HG03521 (cell line): ENCODE measurements around the gene CADM2.
"Not testable (repeated sequence)": the region's sequence is repeated elsewhere in the genome, so short reads cannot be mapped to it uniquely, and the experiment has no call there.

ENCODE experiments used
- ATAC-seq: cut with Tn5 transposase; IDR thresholded peaks from one replicate; pipeline ENCODE4 v1.9.1; 2021; ENCODE audit warnings: mild to moderate bottlenecking, moderate library complexity; ENCODE audit not compliant: unreplicated experiment

Gene CADM2

DNA sequence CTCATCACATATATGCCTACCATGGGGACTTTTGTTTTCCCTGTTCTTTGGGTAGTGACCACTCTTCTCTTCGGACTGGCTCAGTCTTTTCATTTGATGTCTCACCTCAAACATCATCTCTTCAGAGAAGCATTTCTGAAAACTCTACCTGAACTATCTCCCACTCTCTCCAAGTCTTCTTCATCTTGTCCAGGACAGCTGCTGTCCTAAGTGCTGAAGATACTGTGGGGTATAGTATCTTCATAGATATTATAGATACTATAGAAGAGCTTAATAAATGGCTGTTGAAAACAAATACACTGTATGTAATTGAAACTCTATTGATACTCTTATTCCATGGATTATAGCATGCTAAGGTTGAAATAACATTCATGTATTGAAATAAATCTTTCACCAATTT is 672.3 kb downstream of the CADM2 start:
- ATAC-seq: no peak

DNA sequence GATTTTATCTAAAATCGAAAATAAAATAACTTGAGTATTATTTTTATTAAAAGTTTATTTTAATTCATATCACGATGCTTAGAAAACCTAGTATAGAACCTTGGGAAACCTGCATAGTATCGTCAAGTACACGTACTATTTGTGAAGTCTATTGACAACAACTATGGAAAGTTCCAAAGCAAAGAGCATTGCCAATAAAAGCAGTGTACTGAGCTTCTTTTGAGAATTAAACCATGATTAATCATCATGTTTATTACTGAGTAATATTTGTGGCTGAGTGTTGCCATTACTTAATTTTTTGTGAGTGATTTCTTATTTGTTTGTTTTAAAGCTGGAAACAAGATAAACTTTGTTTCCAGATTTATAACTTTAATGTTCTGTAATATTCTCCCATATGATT is 674.1 kb downstream of the CADM2 start:
- no peak for ATAC-seq

DNA sequence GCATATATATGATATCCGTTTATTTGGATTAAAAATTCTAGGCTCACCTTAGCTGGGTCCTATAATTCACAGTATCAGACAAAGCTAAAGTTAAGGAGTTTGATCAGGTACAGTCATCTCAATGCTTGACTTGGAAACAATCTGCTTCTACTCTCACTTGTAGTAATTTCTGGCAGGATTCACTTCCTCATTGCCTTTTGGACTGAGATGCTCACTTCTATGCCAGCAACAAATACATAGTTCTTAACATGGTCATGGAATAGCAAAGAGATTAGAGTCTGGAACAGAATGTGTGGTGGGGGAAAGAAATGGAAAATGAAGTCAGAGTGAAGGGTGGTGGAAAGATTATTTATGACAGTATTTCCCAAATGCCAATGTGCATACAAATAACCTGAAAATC is 693.6 kb downstream of the CADM2 start:
- ATAC-seq: no peak

DNA sequence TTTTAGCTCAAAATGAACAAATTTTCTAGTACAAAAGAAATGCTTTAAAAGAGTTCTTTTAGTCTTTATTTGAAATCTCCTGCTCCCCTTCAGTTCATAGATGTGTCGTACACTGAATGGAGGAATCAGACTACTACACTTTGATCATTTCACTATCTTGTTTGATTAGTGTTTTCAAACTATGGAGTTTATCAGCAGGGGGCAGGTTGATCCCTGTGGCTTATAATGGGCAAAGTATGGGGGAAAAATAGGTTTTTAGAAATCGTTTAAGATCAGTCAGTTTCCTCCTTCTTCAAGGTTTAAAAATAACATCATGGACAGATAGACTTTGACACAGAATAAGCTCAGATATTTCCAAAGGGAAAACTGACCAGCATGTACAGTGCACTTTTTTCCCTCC is 701.7 kb downstream of the CADM2 start:
- ATAC-seq: no peak

DNA sequence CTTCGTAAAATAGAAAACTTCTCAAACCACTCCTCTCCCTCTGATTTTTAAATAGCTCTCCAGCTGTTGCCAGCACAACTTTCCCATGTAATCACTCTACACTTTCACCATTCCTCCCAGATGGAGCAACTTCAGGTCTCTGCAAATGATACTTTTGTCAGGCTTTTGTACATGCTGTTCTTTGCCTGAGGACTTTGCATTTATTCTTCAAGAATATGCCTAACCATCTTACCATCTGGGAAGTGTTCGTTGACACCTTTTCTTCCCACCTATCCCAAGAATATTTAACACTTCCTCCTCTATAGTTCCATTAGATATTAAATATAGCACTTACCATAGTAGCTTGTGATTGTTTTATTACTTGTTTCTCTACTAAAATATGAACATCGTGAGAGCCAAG is 703.7 kb downstream of the CADM2 start:
- ATAC-seq: no peak

DNA sequence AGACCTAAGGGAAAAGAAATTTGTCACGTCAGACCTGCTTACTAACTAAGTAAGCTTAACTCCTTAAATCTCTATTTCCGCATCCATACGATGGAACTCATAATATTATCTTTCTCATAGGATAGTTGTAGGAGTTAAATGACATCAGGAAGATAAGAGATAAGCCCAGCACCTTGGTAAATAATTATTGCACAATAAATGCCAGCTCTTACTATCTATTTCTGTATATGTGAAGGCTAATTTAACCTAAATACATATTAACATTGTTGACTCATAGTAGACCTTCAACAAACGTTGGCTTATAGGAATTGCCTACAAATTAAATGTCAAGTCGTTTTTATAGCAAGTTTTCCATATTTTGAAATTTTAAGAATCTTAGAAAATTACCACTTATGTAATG is 709.0 kb downstream of the CADM2 start:
- no peak for ATAC-seq

DNA sequence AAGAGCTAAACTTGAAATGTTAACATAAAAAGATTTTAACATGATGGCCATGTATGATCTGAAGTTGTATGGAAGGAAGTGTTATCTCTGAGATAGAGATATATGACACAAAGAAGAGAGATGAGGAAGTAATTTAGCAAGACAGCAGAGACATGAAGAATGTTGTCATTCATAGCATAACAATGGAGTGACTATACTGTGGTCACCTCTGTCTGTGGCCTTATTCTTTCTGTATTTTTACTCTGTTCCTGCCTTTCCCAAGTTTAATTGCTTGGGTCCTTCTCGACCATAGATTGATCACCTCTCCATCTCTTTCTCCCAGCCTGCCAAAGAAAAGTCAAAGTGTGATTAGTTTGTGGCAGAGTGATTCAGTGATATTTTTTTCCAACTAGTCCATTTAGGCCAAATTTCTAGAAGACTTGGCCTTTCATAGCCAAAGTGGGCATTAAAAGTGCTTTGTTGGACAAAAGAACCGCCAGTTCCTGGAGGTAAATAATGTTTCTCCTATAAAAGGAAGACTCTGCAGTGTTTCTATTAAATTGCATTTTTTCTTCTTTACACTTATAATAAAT is 711.9 kb downstream of the CADM2 start:
- ATAC-seq: no peak

DNA sequence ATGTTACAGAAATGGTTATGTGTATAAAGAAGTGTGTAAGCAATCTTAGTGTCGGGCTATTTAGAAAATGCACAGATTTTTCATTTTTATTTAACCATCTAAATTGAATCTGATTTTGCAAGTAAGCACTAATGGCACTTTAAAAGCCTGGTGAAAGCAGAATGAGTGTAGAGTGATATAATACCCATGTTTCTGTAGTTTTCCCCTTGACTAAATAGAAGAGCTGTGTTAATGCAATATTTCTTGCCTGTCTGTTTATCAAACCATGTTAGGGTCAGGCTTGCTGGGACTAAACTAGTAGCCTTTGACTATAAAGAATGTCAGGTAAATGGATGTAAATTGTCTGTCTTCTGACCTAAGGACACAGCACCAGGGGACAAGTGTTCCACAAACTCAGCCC is 714.0 kb downstream of the CADM2 start:
- ATAC-seq: no peak

DNA sequence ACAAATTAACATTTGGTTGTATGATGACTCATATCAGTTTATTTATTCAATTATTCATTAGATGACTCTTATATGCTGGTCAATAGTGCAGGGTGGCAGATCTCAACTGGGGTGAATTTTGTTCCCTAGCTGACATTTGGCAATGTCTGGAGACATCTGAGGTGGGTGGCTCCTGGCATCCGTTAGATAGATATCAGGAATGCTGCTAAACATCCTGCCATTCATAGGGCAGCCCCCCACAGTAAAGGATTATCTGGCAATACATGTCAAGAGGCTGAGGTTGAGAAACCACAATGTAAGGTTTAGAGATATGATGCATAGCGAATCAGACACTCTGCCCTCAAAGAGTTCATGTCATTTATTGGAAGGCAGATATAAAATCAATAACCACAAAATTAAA is 719.9 kb downstream of the CADM2 start:
- no peak for ATAC-seq

DNA sequence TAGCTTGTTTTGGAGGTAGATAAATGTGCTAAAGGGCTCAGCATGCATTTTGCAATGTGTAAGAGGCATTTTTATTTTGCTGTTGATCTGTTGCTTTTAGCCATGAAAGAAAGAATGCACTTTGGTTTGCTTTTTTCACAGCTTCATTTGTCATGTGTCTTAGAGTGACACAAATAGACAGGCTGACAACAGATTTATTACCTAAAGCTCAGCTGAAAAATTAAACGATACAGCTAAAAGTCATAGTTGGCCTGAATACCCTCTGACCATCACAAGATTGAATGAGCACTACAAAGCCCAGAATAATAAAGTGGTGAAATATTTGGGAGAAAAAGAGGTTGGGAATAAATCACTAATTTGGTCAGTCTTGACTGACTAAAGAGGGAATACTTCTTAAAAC is 723.1 kb downstream of the CADM2 start:
- no peak for ATAC-seq

DNA sequence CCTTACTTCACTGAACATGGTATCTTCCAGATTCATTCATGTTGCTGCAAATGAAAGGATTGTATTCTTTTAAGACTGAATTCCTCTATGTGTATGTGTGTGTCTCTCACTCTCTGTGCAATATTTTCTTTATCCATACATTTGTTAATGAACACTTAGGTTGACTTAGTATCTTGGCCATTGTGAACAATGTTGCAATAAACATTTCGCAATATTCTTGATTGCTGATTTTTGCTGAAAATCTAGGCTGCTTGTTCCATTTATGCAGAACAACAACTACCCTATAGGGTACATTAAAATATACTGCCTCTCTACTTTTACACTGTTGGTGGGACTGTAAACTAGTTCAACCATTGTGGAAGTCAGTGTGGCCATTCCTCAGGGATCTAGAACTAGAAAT is 732.4 kb downstream of the CADM2 start:
- no peak for ATAC-seq

DNA sequence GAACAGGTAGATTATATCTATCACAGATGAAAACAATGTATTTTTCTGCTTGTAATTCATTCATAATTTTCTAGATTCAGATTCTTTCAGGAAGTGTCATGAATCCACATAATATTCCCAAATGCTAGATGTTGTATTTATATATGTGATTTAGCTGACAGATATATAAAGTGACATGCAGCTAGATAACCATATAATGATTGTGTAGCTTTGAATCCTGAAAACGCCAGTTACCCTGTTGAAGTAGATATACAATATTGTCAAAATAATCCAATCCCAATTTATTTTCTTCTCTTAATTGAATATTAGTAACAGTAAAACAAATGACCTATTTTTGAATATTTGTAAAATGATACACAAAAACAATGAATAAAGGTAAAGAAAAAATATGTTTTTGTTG is 738.4 kb downstream of the CADM2 start:
- no peak for ATAC-seq

DNA sequence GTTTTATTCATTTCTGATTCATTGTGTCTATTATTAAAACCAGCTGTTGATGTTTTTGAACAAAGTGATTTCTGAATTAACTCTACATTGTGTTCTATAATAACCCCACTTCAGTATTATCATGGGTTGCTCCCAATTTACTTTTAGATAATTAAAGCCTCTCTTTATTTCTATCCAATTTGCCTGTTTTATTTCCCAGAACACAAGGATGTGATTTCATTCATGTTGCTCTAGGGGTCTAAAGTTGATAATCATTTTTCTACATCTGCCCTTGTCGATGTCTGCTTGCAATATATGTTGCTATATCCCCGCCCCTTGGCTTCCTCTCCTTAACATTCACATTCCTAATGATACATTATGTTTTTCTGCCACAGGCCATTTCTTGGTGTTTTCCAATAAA is 747.3 kb downstream of the CADM2 start:
- no peak for ATAC-seq

DNA sequence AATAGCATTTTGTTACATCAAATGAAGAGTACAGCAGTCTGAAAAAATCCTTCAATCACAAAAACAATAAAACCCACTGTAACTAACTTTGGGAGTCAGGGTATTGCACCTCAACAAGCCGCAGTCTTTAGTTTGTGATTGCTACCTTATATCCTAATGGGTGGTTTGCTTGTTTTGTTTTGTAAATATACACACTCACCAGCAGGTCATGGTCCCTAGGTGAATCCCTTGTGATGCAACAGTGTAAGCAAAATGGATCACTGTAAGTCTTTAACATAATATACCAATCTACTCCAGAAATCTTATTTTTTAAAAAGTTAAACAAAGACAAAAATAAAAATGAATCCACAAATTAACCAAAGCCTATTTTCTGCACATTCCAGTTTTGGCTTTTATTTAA is 749.5 kb downstream of the CADM2 start:
- not testable (repeated sequence) for ATAC-seq

DNA sequence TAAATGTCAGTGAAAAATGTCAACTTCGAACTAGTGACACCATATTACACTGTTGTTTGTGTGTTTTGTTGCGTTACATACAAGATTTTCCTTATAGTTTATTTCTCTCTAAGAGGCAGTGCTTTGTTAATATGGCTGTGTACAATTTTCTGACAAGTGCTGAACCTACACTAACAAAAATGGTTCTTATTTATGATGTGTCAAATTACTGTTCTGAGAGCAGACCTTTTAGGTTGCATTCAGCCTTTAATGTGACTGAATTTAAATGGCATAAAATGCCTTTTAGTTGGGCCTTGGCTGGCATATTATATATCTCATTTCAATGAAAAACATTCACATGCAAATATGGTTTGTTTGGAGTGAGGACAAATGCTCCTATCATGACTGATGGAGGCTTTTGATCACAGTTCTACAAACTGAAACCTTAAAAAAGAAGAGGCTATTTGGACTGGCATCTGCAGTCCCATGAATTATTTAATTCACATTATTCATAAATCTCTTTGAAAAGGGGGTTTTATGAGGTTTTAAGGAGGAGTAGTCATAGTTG is 750.6 kb downstream of the CADM2 start:
- ATAC-seq: no peak

DNA sequence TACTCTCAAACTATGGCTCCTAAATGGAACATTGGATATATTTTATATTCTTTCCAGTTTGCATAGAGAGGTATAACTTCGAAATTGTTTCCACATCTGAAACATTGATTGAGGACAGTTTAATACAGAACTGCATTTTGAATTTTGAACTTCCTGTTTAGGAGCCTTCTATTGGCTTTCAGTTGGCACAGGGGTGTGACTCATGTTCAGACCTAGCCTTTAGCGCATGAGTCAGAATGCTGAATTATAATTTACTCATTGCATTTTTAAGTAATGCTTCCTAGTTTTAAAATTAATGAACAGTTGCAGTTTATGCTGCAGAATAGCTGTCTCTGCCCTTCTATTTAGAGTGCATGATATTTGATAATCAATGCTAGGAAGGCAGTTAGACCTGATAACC is 751.7 kb downstream of the CADM2 start:
- ATAC-seq: no peak

DNA sequence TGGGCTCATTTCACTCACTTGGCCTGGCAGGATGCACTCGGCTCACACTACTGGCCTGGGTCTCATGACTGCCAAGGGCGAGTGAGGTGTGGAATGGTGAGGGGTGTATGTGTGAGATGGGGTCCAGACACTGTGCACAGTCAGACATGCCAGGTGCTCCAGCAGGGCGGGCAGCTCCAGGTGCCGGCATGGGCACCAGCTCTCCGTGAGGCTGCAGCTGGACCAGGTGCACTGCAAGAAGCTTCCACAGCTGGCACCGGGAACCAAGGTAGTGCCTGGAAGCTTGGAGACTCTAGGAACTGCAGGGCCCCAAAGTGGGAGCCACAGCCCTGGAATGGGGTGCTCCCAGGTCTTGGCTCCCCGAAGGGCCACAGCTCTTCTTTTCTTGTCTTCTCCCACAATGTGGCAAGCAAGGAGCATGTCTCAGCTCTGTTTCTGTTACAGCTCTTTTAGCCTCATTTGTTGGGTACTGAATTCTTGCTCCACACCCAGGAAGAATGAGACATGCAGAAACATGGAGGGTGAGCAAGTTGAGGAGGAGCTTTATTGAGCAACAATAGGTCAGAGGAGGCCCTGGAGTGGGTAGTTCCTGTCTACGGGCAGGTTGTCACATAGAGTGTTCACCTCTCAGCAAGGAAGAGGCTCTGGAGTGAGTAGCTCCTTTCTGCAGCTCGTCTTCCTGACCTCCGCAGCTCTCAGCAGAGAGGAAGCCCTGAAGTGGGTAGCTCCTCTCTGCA is 762.8 kb downstream of the CADM2 start:
- no peak for ATAC-seq

DNA sequence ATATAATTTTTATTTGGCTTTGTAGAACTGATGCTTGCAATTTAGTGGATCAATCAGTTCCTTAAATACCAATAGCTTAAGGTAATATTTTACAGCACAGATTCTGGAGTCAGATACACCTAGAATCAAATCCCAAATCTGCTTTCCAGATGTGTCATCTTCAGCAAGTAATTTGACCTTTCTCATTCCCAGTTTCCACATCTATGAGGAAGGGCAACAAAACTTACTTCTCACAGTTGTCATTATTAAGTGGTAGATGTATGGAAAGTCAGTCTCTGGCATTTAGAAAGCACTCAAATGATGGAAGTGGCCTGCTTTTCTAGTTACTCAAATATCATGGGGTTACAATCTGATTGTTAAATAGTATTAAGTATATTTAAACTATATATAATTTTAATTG is 767.0 kb downstream of the CADM2 start:
- no peak for ATAC-seq

DNA sequence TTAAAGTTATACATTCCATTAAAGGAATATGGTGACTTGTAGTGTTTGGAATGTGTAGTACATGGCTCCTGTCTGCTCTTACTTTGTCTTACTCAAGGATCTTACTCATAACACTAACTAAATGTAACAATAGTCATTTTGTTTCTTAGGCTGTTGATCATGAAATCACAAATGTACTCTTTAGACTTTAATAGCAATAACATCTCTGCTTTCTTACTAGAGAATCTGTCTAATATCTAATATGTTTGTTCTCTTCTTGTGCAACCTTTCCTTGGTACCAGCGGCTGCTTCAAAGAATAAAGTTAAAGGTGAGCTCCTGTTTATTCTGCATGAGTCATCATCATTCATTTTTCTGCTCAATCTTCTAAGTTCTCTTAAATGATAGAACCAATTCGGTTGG is 767.5 kb downstream of the CADM2 start:
- no peak for ATAC-seq

DNA sequence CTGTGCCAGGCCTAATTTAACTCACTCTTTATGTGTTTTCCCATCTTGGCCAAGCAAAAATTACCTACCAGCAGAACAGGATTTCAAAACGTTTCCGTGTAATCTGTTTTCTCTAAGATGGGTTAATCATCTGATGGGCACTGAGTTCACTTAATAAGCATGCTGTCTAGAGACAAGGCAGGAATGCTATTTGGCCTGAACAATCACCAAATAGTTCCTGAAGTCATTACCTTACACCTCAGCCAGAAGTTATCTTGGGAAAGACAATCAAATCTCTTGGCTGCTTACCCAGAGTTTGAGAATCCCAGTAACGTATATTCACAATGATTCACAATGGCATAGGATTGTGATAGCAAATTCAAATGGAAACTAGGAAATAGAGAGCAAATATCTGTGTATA is 779.1 kb downstream of the CADM2 start:
- ATAC-seq: no peak

DNA sequence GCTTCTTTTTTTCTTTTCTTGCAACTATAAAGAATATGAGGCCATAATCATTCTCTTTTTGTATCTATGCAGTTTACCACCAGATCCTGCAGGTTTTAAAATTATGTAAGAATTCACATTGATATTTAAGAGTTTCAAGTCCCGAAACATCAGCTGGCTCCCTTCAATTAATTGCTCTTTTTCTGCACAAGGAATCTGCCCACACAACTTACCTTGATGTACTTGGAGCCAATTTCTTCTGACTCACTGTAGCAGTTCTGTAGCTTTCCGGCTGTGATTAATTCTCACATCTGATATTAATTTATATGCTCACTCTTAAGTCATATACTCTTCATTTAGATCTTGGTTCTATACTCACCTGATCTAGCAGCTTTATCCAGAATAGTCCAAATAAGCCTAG is 781.8 kb downstream of the CADM2 start:
- ATAC-seq: no peak

DNA sequence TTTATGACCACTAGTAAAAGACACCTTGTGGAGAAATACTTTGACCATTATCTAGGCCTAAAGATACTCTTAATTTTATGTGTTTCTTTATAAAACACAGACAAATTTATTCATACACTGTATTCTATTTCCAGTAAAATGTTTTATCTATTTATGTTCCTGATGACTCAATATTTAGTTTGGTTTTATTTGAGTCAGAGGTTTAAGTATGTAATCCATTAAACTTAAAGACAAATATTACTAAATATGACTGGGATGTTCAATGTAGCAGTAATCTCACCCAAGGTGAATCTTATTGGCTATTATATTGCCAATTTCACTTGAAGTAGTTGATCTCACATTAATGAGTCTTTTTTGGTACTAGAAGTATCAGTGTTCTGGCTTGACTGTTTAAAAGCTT is 799.7 kb downstream of the CADM2 start:
- no peak for ATAC-seq

DNA sequence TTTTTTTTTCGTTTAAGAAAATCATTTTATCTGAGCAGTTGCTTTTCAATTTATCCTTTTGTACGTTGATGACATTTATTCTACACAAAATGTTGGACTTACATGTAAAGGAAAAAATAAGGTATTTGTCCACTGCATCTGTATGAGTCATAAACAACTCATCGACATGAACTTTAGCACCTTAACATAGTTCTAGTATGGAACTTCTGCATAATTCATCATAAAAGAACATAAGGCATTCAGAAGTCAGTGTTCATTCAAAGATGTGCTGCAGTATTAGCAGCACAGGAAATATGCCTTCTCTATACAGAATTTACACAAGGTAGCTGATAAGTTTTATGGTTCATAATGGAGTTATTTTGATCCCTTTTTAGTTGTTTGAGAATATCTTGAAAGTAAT is 801.6 kb downstream of the CADM2 start:
- ATAC-seq: no peak
